Amniotic stem cell (primary cell): ENCODE measurements around the gene ZCCHC12.
"Not testable (repeated sequence)": the region's sequence is repeated elsewhere in the genome, so short reads cannot be mapped to it uniquely, and the experiment has no call there.

Experiments used
- DNase-seq: peaks from one replicate; lab custom pipeline; 2025; lab: John Stamatoyannopoulos, UW

Gene ZCCHC12

DNA sequence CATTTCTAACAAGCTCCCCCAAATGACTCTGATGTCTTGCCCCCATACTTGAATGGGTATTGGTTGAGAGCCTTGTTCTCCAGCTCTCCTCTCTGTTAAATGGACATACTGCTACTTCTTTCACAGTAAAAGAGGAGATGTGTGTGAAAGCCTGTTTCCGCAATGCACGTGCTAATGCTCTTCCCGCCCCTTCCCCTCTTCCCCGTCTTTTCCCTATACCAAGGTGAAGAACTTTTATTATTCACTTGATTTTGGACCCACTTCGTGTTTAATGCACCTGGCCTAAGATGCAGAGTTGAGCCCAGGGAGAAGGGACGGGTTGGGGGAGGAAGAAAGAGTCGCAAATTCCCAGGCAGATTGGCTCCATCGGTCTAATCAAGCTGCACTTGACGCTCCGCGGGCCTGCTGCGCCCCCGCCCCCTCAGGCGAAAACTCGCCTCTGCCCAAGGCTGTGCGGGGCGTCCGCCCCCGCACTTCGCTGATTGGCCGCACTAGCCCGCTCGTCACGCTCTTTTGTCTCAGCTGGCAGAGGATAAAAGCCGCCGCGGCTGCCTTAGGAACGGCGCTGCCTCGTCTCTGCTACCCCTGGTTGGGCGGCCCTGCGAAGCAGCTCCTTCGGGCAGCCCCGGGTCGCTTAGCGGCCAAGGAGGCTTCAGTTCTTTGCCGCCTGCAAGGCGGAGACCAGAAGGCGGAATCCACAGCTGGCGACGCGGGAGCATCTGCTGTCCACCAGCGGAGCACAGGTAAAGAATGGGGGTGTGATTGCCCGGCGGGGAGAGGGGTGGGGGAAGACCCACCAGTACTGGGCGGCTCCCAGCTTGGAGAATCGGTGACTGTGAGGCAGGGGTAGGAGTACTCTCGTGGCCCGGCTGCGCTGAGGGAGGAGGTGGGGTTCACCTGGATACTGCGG, at the start of gene ZCCHC12:
TSS of gene ZCCHC12 (plus strand) at position 562 of the 910 bp plus-strand sequence. CDS start 1,421 bp downstream, outside the sequence.
- DNase-seq: no peak

DNA sequence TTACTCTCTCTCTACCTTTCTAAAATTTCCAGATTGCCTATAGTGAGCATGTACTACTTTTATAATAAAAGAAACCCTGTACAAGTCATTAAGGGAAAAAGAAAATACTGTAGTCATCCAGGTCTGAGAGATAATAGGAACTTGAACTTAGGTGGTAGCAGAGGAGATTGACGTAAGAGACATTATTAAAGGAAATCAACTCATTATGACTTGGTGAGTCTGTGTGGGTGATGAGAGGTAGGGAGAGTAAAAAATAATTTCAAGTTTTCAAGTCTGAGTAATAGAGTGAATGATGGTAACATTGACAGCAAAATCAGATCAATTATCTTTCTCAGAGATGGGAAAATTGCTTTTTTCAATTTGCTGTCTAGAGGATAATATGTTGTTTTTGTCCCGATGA, 44.0 kb upstream of the ZCCHC12 start:
- no peak for DNase-seq

DNA sequence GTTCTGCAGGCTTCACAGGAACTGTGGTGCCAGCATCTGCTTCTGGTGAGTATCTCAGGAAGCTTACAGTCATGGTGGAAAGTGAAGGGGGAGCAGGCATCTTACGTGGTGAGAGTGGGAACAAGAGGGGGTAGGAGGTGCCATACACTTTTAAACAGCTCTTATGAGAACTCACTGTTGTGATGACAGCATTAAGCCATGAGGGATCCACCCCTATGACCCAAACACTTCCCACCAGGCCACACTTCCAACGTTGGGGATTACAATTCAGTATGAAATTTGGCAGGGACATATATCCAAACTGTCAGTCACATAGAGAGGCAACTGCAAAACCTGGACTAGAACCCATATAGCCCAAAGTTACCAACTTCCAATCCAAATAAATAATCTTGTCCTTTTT, 43.1 kb upstream of the ZCCHC12 start:
- DNase-seq: no peak

DNA sequence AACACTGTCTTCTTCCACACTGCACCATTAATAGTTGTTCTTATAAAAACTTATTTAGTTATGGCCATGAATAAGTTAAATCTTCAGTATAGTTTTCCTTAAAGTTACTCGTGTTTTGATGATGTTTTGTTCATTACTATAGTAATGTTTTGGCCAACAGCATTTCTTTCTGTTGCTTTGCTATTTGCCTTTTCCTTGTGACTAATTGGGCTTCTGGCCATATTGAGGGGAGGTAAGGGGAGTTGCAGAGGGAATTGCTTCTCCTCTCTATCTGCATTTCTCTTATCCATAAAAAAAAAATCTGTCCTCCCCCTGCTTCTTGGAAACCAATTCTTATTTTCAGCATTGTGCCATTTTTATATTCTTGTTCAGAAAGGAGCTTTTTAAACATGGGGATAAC, 42.7 kb upstream of the ZCCHC12 start:
- DNase-seq: no peak

DNA sequence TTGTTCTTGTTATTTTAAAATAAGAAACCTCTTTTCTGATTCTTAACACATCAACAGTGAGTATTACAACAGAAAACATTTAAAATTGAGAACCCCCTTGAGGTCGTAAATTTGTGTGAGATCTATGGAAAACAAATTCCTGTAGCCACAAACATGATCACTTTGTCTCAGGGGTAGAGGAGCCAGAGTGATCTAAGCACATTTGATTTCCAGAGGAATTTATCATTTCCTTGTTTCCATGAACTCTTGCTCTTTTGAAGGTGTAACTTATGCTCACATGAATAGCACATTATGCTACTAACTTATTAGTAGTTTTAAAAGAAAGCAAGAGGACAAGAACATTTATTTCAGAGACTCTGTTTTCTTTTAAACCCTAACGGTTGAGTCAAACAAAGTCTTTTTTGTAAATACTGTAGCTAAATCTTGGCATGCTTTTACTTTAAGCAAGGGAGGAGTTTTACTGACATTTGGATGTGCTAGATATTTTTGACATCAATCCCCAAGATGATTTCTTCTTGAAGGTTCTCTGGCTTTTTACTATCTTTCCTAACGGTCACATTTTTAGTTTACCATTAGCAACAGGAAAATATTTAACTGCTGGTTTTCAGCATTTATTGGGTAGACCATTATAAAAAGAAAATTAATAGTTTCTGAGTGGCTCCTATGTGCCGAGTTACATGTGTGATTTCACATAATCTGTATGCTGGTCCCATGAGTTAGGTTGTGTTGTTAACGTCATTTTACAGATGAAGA, 27.9 kb upstream of the ZCCHC12 start:
- DNase-seq: no peak

DNA sequence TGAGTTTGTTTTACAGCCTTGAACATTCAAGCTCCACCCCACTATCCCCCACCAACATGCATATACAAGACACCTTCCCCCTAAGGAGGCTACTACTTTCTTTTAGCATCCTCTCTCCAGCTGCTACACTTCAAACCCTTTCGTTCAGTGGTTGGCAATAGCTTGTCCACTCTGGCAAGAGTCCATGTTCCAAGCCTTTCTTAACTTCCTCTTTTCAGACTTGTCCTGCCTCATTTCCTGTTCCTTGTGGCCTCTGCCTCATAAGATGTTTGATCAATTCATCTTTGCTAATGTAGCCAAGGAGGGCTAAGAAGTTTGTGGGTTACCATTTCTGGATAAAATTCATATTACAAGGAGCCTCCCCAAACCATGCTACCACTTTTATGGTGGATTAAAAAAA, 20.8 kb upstream of the ZCCHC12 start:
- no peak for DNase-seq

DNA sequence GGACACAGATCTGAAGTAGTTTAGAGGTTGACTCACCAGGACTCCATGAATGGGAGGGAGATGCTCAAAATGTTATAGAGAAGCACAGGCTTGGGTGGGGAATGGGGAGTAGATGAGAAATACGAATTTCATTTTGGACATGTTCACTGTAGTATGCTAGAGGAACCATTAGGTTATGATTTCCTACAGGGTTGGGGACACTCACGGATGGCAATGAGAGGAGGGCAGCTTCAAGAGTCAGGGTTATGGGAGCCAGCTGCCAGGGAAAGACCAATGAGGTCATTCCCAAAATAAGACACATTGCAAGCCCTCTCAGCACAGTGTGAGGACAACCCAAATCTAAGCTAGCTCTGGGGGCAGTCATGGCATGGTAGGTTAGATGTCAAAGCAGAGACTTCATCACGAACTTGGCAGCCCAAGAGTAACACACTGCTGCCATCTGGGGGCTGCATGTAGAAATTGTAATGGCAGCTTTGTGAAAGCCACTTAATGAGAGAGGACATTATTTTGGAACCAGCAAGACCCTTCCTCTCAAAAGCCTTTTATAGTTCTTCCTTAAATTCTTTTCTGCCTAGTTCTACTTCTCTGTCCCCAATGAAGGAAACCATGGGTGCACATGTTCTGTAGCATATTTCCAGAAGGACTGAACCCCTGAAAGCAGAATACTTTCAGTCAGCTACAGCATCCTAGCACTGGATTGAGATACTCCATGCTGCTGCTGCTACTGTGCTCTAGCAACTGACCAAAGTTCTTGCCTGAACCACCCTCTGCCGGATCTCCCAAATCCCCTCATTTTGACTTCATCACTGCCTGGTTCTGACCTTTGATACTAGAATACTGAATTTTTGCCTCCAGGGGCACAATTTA, 16.2 kb upstream of the ZCCHC12 start:
- peak; percentile 1 for DNase-seq

DNA sequence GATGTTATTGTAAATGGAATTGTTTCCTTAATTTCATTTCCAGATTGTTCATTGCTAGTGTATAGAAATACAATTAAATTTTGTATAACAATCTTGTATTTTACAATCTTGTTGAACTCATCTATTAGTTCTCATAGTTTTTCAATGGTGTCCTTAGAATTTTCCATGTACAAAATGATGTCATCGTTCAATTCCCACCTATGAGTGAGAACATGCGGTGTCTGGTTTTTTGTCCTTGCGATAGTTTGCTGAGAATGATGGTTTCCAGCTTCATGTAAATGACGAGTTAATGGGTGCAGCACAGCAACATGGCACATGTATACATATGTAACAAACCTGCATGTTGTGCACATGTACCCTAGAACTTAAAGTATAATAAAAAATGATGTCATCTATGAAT, 6.4 kb upstream of the ZCCHC12 start:
- not testable (repeated sequence) for DNase-seq

DNA sequence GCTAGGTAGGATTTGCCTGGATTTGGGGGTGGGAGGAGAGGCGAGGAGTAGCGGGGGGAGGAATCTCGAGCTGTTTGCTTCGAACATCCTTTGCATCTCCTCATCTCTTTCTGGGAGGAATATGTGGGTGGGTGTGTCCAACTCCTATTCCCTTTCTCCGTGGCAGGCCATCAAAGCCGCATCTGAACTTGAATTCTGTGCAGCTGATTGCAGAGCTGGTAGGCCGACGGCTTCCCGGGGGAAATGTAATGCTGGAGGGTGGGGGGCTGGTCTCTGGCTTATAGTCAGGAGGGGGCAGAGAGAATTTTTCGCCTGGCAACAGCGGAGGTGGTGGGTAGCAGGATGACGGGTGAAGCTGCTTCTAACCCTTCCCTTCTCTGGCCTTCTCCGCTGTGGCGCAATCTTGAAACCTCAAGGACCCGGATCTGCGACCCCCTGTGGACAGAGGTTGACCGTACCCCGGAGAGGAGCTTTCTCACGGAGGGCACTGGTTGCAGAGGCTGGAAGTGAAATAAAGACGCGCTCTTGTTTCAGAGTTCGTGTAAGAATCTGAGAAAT, 628 bp downstream of the ZCCHC12 start:
- no peak for DNase-seq

DNA sequence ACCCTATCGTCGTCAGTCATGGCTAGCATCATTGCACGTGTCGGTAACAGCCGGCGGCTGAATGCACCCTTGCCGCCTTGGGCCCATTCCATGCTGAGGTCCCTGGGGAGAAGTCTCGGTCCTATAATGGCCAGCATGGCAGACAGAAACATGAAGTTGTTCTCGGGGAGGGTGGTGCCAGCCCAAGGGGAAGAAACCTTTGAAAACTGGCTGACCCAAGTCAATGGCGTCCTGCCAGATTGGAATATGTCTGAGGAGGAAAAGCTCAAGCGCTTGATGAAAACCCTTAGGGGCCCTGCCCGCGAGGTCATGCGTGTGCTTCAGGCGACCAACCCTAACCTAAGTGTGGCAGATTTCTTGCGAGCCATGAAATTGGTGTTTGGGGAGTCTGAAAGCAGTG, 1.6 kb downstream of the ZCCHC12 start:
- DNase-seq: no peak

DNA sequence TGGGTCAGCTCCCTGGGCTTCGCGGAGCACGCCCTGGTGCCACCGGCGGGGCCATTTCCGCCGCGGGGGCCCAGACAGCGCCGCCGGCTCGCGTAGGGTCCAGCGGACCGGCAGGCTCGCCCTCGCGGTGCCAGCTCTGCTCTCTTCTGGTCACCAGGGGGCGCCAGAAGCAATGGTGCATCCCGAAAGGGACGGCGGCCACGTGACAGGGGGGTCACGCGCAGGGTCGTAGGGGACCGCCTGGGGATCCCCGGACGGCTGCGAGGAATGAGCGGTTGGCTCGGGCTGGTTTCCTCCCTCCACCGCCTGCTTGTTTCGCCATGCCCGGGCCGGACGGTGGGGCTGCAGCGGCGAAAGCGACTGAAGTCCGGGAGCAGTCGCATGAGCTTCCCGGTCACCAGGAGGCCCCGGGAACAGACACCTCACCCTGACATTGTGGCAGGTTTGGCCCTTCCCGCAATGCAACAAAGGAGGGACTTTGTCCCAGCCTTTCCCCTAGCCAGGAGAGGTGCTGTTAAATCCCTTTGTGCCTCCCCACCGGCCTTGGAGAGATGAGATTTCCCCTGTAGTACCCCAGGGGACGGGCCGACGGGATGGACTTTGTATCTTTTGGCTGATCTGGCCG, 15.8 kb downstream of the ZCCHC12 start:
- DNase-seq: no peak

DNA sequence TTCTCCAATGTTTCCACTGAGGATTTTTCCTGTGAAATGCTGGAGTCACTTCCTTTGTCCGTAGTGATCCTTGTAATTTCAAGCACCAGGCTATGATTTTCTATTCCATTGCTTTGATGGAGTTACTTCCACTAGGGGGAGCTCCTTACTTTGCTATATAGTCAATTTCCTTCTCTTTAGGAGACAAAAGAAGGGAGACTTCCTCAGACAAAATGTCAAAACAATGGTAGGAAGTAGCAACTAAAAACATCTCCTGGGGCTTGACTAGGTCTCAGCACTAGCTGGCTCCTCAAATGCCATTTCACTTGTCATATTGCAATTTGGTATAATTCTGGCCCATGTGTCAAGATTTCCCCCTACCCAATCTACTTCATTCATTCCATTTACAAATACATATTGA, 24.1 kb downstream of the ZCCHC12 start:
- DNase-seq: peak; percentile 10

DNA sequence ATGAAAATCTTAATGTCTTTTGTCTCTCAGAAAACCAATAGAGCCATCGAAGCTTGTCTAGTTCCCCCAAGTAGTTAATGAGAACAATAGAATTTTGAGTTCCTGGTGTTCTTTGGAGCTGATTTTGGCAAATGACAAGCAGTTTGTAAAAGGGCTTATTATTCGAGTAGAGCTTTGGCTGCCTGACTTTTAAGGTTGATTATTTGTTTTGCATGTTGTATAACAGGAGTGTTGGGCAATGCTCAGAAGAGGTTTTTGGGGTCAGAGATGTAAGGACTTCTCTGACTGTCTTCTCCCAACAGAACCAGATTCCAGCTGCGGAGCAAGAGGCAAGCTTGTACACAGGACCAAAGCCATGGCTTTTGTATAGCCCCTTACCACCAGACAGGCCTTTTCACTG, 30.0 kb downstream of the ZCCHC12 start:
- DNase-seq: no peak

DNA sequence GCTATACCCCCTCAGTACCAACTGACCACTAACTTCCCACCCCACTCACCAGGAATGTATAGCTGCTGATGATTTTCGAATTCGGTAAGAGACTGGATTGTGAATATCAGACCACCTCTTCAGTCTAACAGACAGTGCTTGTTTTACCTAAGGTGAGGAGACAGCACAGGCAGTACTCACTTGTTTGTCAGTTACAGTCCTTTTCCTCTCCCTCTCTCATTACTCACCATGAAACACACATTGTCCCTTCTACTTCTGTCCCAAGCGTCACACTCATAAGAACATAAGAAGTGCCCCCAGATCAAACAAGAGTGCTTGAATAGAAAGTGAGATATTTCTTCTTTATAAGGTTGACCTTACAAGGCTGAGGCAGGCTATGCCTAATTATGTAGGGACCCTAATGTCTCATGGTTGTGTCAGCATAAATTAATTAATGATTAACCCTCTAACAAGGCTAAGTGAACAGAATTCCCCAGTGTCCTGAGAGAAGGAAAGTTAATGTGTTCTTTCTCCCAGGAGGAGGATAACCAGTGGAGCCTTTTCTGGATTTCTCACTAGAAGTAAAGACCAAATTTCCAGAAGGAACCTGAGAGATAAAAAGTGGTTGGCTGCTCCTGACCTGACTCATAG, 32.2 kb downstream of the ZCCHC12 start:
- DNase-seq: no peak

DNA sequence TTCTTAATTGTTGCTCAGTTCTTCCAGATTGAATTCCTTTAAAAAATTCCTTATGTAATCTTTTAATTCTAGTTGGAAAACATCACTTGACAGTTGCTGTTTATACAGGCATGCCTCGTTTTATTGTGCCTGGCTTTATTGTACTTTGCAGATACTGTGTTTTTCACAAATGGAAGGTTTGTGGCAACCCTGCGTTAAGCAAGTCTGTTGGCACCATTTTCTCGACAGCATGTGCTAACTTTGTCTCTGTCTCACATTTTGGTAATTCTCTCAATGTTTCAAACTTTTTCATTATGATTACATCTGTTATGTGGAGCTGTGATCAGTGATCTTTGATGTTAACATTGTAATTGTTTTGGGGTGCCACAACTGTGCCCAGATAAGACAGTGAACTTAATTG, 33.4 kb downstream of the ZCCHC12 start:
- DNase-seq: no peak

DNA sequence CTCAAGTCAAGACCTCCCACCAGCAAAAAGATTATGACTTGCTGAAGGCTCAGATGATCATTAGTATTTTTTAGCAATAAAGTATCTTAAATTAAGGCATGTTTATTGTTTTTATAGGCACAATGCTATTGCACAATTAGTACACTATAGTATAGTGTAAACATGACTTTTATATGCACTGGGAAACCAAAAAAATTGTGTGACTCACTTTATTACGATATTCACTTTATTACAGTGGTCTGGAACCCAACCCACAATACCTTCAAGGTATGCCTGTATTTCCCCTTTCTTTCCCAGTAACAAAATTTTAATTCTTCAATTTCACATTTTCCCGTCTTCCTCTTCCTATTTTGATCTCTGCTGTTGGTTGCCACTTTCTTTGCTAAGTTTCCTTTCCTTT, 37.7 kb downstream of the ZCCHC12 start:
- no peak for DNase-seq

DNA sequence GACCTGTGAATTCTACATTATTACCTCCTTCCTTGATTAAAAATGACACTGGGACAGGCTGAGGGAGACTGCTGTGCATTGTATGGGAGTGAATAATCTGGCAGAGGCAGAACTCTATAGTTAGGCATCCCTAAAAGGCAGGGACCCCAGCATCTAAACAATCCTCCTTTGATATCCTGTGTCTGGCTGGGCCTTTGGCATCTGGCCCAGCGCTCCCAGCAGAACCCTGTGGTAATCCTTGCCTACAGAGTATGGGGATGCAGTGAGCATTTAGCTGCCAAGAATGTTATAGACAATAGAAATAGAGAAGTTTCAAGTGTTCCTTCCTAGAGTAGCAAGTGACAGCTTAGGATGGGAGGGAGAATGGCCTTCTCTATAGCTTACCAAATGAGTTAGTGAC, 38.5 kb downstream of the ZCCHC12 start:
- no peak for DNase-seq

DNA sequence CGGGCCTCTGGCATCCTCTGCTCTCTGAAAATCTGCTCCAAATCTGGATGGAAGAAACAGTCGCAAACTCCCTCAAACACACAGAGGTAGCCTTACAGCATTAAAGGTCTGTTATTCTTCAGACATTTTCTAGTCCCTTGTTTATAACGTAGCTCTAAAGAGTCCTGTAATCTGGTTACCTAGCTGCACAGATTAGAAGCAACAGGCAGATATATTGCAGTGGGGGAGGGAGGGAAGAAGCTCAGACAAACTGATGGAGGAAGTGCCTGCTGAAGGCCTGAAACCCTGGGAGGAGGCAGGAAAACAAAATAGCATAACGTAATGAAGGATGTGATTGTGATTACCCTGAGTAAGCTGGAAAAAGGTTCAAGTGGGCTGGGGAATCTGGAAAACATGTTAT, 39.4 kb downstream of the ZCCHC12 start:
- no peak for DNase-seq

DNA sequence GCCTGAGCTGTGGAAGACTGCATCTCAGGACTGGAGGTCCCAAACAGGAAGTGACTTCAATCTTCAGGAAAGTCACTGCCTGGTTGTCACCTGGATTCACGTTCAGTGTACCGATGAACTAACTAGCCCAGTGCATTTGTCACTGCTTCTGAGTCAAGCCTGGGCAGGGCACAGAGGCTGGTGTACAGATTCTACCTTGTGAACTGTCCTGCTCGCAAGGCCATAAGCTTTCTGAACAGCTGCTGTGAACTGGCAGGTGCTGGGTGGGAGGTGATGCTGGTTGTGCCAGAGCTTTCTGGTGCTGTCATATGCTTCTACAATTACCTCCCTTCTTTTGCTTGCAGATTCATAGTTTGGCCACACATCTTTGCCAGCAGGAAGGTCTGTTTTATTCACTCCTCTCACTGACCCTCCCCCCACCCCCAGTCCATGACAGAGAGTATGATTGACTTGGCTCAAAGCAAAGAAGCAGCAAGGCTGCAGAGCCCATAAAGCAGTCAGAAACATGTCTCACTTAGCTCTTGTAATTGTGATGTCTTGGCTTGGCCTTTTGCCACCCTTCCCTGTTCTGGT, 40.5 kb downstream of the ZCCHC12 start:
- no peak for DNase-seq

DNA sequence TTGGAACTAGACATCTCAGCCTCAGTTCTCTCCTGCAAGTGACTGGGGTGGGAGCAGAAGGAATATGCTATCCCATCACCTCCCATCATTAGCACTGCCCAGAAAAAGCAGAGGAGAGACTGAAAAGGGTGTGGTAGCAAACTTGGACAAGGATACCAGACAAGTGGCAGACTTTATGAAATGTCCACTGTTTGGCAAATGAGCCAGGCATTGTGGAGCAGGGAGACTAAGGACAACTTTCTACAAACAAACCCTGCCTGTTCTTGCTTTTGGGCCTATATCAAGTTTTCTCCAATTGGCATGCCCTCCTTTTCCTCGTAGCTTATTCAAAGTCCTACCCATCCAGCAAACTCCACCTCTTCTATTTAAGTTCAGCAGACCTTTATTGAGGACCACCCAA, 41.6 kb downstream of the ZCCHC12 start:
- DNase-seq: no peak

DNA sequence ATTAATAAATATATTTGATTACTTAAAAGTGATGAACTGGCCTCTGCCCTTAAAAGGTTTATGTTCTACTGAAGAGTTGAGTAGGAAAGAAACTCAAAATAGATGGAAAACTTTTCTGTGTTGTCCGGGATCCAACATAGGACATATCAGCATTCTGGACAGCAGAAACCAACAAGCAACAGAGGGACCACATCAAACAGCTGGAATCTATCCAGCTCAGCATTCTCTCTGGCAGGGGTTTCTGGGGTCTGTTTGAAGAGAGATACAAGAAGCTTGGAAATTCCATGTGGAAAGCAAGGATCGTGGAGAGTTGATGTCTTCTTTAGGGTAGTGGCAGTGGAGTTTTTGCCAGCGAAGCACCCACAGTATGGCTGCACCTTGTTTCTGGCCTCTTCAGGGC, 43.6 kb downstream of the ZCCHC12 start:
- no peak for DNase-seq
